ENCODE results near the gene PDK2.
"Not testable (repeated sequence)": the region's sequence is repeated elsewhere in the genome, so short reads cannot be mapped to it uniquely, and the experiment has no call there.

Gene PDK2

GRCh38 chr17:50058296-50058953 lies 36.7 kb upstream of the PDK2 start:
- no peak for DNase-seq (ENCODE audit: low read depth in 2 of 2)

- no peak for DNase-seq (ENCODE audit: low read depth in 2 of 2)
Measured at GRCh38 chr17:50059256-50059655, 35.9 kb upstream of the PDK2 start.

- DNase-seq (ENCODE audit: low read depth in 2 of 2) = no peak
Measured at GRCh38 chr17:50059759-50060273, 35.3 kb upstream of the PDK2 start.

GRCh38 chr17:50060951-50061712 lies 34.0 kb upstream of the PDK2 start:
- DNase-seq (ENCODE audit: low read depth in 2 of 2) = no peak

DNA sequence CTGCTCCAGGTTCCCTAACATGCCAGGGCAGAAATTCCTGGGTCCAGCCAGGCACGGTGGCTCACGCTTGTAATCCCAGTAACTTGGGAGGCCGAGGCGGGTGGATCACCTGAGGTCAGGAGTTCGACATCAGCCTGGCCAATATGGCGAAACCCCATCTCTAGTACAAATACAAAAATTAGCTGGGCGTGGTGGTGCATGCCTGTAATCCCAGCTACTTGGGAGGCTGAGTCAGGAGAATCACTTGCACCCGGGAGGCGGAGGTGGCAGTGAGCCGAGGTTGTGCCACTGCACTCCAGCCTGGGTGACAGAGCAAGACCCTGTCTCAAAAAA lies 33.5 kb upstream of the PDK2 start:
- not testable (repeated sequence) for DNase-seq (ENCODE audit: low read depth in 2 of 2)

- no peak for DNase-seq (ENCODE audit: low read depth in 2 of 2)
Measured at GRCh38 chr17:50062293-50063243, 32.6 kb upstream of the PDK2 start.

DNA sequence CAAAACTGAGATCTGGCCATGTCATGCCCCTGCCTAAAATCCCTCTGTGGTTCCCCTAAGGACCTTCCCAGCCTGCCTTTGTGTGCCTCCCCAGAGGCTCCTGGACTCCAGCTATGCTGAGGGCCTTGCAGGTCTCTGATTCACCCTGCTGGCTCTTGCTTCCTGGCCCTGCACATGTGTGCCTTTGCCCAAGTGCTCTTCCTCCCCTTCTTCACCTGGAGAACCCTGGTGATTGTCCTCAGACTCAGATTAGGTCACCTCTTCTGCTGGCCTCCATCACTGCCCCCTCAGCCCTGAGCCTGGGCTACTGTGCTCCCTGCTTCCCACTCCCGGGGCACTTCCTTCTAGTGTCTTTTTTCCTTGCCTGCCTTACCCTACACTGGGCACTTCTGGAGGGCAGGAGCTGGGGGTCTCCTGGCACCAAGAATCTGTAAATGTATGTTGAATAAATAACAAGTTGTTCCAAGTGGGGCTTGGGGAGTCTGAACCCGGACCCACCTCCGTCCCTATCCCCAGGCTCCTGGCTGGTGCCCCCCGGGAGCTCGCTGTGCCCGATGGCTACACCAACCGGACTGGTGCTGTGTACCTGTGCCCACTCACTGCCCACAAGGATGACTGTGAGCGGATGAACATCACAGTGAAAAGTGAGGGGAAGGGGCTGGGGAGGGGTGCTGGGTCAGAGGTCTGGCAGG lies 31.4 kb upstream of the PDK2 start:
- no peak for DNase-seq (ENCODE audit: low read depth in 2 of 2)

GRCh38 chr17:50064253-50065001 lies 30.7 kb upstream of the PDK2 start:
- DNase-seq (ENCODE audit: low read depth in 2 of 2) = no peak

- no peak for DNase-seq (ENCODE audit: low read depth in 2 of 2)
Measured at GRCh38 chr17:50065056-50065455, 30.1 kb upstream of the PDK2 start.

- no peak for DNase-seq (ENCODE audit: low read depth in 2 of 2)
Measured at GRCh38 chr17:50066995-50067394, 28.2 kb upstream of the PDK2 start.

DNA sequence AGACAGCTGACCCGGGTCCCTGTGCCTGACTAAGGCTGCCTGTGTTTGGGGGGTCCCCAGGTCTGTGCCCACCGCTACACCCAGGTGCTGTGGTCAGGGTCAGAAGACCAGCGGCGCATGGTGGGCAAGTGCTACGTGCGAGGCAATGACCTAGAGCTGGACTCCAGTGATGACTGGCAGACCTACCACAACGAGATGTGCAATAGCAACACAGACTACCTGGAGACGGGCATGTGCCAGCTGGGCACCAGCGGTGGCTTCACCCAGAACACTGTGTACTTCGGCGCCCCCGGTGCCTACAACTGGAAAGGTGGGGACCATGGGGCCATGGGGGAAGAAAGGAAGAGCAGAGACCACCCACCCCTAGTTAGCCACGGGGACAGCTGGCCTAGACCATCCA lies 27.2 kb upstream of the PDK2 start:
- DNase-seq (ENCODE audit: low read depth in 2 of 2) = no peak

GRCh38 chr17:50070908-50071680 lies 24.1 kb upstream of the PDK2 start:
- DNase-seq (ENCODE audit: low read depth in 2 of 2) = no peak

- DNase-seq (ENCODE audit: low read depth in 2 of 2) = no peak
Measured at GRCh38 chr17:50071692-50072091, 23.5 kb upstream of the PDK2 start.

- no peak for DNase-seq (ENCODE audit: low read depth in 2 of 2)
Measured at GRCh38 chr17:50072130-50072529, 23.0 kb upstream of the PDK2 start.

- no peak for DNase-seq (ENCODE audit: low read depth in 2 of 2)
Measured at GRCh38 chr17:50072925-50073324, 22.2 kb upstream of the PDK2 start.

DNA sequence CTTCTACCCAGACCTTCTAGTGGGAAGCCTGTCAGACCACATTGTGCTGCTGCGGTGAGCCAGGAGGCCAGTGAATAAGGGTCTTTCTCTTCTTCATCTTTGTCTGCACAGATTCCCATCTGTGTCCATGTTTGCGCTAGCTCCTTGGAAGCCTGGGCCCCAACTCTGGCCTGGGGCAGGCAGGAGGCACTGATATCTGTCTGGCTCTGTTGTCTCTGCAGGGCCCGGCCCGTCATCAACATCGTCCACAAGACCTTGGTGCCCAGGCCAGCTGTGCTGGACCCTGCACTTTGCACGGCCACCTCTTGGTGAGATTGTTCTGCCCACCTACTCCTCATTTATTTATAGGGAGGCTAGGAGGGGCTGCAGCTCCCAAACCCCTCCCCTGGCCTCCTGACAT lies 20.9 kb upstream of the PDK2 start:
- no peak for DNase-seq (ENCODE audit: low read depth in 2 of 2)

- DNase-seq (ENCODE audit: low read depth in 2 of 2) = no peak
Measured at GRCh38 chr17:50075446-50076032, 19.6 kb upstream of the PDK2 start.

DNA sequence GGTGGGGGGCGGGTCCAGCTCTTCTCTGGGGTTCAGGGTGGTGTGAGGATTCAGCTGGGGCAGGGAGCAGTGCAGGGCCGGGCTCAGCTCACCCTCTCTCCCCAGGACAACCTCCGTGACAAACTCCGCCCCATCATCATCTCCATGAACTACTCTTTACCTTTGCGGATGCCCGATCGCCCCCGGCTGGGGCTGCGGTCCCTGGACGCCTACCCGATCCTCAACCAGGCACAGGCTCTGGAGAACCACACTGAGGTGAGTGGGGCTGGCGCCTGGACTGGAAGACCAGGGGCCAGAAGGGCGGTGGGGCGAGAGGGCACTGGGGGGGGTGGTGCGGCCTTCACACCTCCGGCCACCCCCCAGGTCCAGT lies 18.9 kb upstream of the PDK2 start:
- no peak for DNase-seq (ENCODE audit: low read depth in 2 of 2)

GRCh38 chr17:50076591-50077235 lies 18.4 kb upstream of the PDK2 start:
- DNase-seq (ENCODE audit: low read depth in 2 of 2) = no peak

Data from stimulated activated CD8-positive, alpha-beta memory T cell treated with anti-CD3 and anti-CD28 coated beads, Interleukin-15, amount 100 ng/mL, for 4 hours (primary cell).